HG02852 (cell line): ENCODE data around the gene BCAS1.
A peak's percentile ranks its signal among the peaks of the same experiment; 100 is the strongest.
"Not testable (repeated sequence)": the region's sequence is repeated elsewhere in the genome, so short reads cannot be mapped to it uniquely, and the experiment has no call there.

ENCODE experiments used
- ATAC-seq: cut with Tn5 transposase; IDR thresholded peaks from one replicate; pipeline ENCODE4 v1.9.1; 2021; ENCODE audit warnings: mild to moderate bottlenecking, moderate library complexity; ENCODE audit not compliant: unreplicated experiment

The BCAS1 gene

GRCh38 chr20:53946106-53946505 is 124.3 kb downstream of the BCAS1 start:
- no peak for ATAC-seq

- no peak for ATAC-seq
Measured at GRCh38 chr20:53945478-53945877, 124.9 kb downstream of the BCAS1 start.

- ATAC-seq, result no peak
Measured at GRCh38 chr20:53944796-53945195, 125.6 kb downstream of the BCAS1 start.

GRCh38 chr20:53943522-53944291 is 126.7 kb downstream of the BCAS1 start:
- ATAC-seq, result no peak

GRCh38 chr20:53942973-53943372 is 127.4 kb downstream of the BCAS1 start:
- no peak for ATAC-seq

GRCh38 chr20:53942472-53942816 is 128.0 kb downstream of the BCAS1 start:
- ATAC-seq, result no peak

- ATAC-seq, result no peak
Measured at GRCh38 chr20:53941680-53942471, 128.5 kb downstream of the BCAS1 start.

- ATAC-seq, result no peak
Measured at GRCh38 chr20:53940907-53941545, 129.4 kb downstream of the BCAS1 start.

- ATAC-seq, result no peak
Measured at GRCh38 chr20:53940360-53940702, 130.1 kb downstream of the BCAS1 start.

GRCh38 chr20:53939572-53940359 is 130.6 kb downstream of the BCAS1 start:
- peak; percentile 81 for ATAC-seq

- ATAC-seq, result no peak
Measured at GRCh38 chr20:53939190-53939571, 131.2 kb downstream of the BCAS1 start.

GRCh38 chr20:53938739-53939138 is 131.7 kb downstream of the BCAS1 start:
- no peak for ATAC-seq

- no peak for ATAC-seq
Measured at GRCh38 chr20:53937929-53938367, 132.4 kb downstream of the BCAS1 start.

- no peak for ATAC-seq
Measured at GRCh38 chr20:53937339-53937741, 133.1 kb downstream of the BCAS1 start.

GRCh38 chr20:53935344-53936084 is 134.9 kb downstream of the BCAS1 start:
- no peak for ATAC-seq

GRCh38 chr20:53934421-53935343 is 135.7 kb downstream of the BCAS1 start:
- no peak for ATAC-seq

GRCh38 chr20:53933232-53933846 is 137.1 kb downstream of the BCAS1 start:
- no peak for ATAC-seq

- ATAC-seq, result not testable (repeated sequence)
Measured at GRCh38 chr20:53932655-53933192, 137.7 kb downstream of the BCAS1 start.

- no peak for ATAC-seq
Measured at GRCh38 chr20:53931597-53931996, 138.8 kb downstream of the BCAS1 start.
